NT2/D1 (cell line): ENCODE results near the gene PSIP1.

ENCODE experiments used
- DNase-seq: peaks from one replicate; pipeline ENCODE4 v3.0.0-alpha.2; 2011; ENCODE audit warnings: low read depth, low spot score
- H3K27me3 ChIP-seq: 2 replicates; pipeline ENCODE4 v1.6.0; 2011; ENCODE audit warnings: mild to moderate bottlenecking; ENCODE audit not compliant: insufficient read length, insufficient read depth
- H3K36me3 ChIP-seq: 2 replicates; pipeline ENCODE4 v1.6.1; 2011; ENCODE audit warnings: mild to moderate bottlenecking, low read length, mixed read lengths; ENCODE audit not compliant: insufficient read depth, insufficient read length
- H3K4me1 ChIP-seq: 2 replicates; pipeline ENCODE4 v1.5.1; 2011; ENCODE audit not compliant: insufficient read depth, insufficient read length
- H3K4me3 ChIP-seq: 2 replicates; pipeline ENCODE4 v1.5.1; 2011; ENCODE audit warnings: low read depth; ENCODE audit not compliant: insufficient read length
- H3K9ac ChIP-seq: 2 replicates; pipeline ENCODE4 v1.6.0; 2011; ENCODE audit warnings: low read depth; ENCODE audit not compliant: insufficient read length
- H3K9me3 ChIP-seq: 2 replicates; pipeline ENCODE4 v1.5.1; 2011; ENCODE audit warnings: mild to moderate bottlenecking, low read length; ENCODE audit not compliant: insufficient read depth
- SUZ12 ChIP-seq: IDR thresholded peaks from 2 replicates; pipeline ENCODE4 v1.6.1; 2011; ENCODE audit not compliant: insufficient read length, insufficient read depth; ENCODE audit errors: extremely low read depth
- YY1 ChIP-seq: IDR thresholded peaks from 2 replicates; pipeline ENCODE4 v1.6.1; 2011; ENCODE audit not compliant: insufficient read length, insufficient read depth
- ZNF274 ChIP-seq: IDR thresholded peaks from 2 replicates; pipeline ENCODE4 v1.6.1; 2011; ENCODE audit warnings: mild to moderate bottlenecking, low read depth, low read length

The PSIP1 gene

GRCh38 chr9:15519831-15520230, 9.1 kb upstream of the PSIP1 start:
- no peaks in the 10 kb centered on the region for H3K36me3 ChIP-seq
- no peak for DNase-seq
- H3K9ac ChIP-seq: no peak overlapping the region
- no peaks in the 10 kb centered on the region for H3K27me3 ChIP-seq
- TF ChIP-seq YY1 (no peak), ZNF274 (no peak), SUZ12 (no peak)
- H3K9me3 ChIP-seq: no peaks in the 10 kb centered on the region
- H3K4me3 ChIP-seq: no peak overlapping the region
- no peaks in the 10 kb centered on the region for H3K4me1 ChIP-seq

DNA sequence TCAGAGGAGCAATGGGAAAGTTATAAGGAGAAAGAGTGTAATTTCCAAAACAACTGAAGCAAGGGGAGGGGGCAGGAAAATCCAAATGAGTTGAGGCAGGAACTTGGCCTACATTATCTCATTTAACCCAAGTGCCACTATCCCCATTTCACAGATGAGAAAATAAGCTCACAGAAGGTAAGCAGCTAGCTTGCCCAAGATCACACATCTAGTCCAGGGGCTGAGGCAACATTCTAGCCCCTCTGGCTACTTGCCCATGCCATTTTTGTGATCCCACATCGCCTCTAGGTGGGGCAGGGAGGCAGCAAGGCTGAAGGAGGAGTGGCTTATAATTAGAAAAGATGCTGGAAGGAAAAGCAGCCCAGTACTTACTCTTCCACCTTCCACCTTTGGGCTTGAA, 2.6 kb upstream of the PSIP1 start:
- Histone ChIP-seq H3K36me3 (peaks cover 12% of the 10 kb centered on the region), H3K9ac (no peak overlapping the region), H3K4me1 (no peaks in the 10 kb centered on the region), H3K4me3 (no peak overlapping the region), H3K27me3 (peaks cover 4% of the 10 kb centered on the region), H3K9me3 (no peaks in the 10 kb centered on the region)
- no peak for TF ChIP-seq ZNF274
- no peak for TF ChIP-seq YY1
- no peak for TF ChIP-seq SUZ12
- peak; percentile 35 for DNase-seq

DNA sequence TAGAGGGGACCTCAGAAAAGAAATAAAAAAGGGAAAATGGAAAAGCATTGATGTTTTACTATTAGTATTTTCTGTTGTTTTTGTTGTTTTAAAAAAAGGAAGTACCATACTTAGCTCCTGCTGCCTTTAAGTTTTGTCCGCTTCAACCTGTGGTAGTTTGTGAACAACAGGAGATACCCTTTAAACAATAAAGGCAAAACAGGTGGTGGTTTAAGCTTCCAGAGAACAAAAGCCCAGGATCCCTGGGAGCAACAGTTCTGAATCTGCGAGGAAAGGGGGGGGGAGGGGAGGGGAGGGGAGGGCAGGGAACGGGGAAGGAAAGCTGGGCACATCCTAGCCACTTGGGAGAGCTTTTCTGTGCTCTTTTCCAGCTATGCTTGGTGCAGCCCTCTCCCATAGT, 2.1 kb upstream of the PSIP1 start:
- no peaks in the 10 kb centered on the region for H3K9me3 ChIP-seq
- peaks cover 4% of the 10 kb centered on the region for H3K27me3 ChIP-seq
- H3K9ac ChIP-seq: no peak overlapping the region
- no peaks in the 10 kb centered on the region for H3K4me1 ChIP-seq
- peak; percentile 65 for DNase-seq
- no peak overlapping the region for H3K4me3 ChIP-seq
- TF ChIP-seq ZNF274 (no peak), YY1 (no peak), SUZ12 (no peak)
- H3K36me3 ChIP-seq: peaks cover 16% of the 10 kb centered on the region

- Histone ChIP-seq H3K9ac (no peak overlapping the region), H3K36me3 (peaks cover 22% of the 10 kb centered on the region), H3K4me1 (no peaks in the 10 kb centered on the region), H3K9me3 (no peaks in the 10 kb centered on the region), H3K4me3 (no peak overlapping the region), H3K27me3 (peaks cover 4% of the 10 kb centered on the region)
- TF ChIP-seq ZNF274 (no peak), YY1 (no peak), SUZ12 (no peak)
- DNase-seq: no peak
Observed at GRCh38 chr9:15512204-15512603, 1.4 kb upstream of the PSIP1 start.

GRCh38 chr9:15509931-15510788, 610 bp downstream of the PSIP1 start:
- Histone ChIP-seq H3K4me1 (no peaks in the 10 kb centered on the region), H3K4me3 (peak overlapping the region; percentile 83), H3K27me3 (peaks cover 4% of the 10 kb centered on the region), H3K9me3 (no peaks in the 10 kb centered on the region), H3K36me3 (peaks cover 43% of the 10 kb centered on the region), H3K9ac (peak overlapping the region; percentile 94)
- DNase-seq: peak; percentile 30
- TF ChIP-seq YY1: no peak
- TF ChIP-seq SUZ12: no peak

GRCh38 chr9:15505921-15506320, 4.8 kb downstream of the PSIP1 start:
- TF ChIP-seq ZNF274 (no peak), YY1 (no peak), SUZ12 (no peak)
- H3K27me3 ChIP-seq: no peaks in the 10 kb centered on the region
- peaks cover 74% of the 10 kb centered on the region for H3K36me3 ChIP-seq
- H3K9ac ChIP-seq: no peak overlapping the region
- H3K4me1 ChIP-seq: no peaks in the 10 kb centered on the region
- no peaks in the 10 kb centered on the region for H3K9me3 ChIP-seq
- H3K4me3 ChIP-seq: no peak overlapping the region
- no peak for DNase-seq

DNA sequence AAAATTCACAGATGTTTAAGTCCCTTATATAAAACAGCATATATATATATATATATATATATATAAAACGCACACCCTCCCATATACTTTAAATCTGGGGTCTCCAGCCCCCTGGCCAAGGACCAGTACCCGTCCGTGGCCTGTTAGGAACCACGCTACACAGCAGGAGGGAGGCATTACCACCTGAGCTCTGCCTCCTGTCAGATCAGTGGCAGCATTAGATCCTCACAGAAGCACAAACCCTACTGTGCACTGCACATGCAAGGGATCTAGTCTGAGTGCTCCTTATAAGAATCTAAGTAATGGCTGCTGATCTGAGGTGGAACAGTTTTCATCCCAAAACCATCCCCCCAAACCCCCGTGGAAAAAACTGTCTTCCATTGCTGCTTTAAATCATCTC, 9.0 kb downstream of the PSIP1 start:
- no peaks in the 10 kb centered on the region for H3K27me3 ChIP-seq
- DNase-seq: no peak
- H3K36me3 ChIP-seq: peaks cover 49% of the 10 kb centered on the region
- H3K9me3 ChIP-seq: no peaks in the 10 kb centered on the region
- no peak for TF ChIP-seq YY1
- TF ChIP-seq SUZ12: no peak
- no peak for TF ChIP-seq ZNF274
- H3K4me1 ChIP-seq: no peaks in the 10 kb centered on the region
- H3K4me3 ChIP-seq: no peak overlapping the region
- H3K9ac ChIP-seq: no peak overlapping the region
